ENCODE results near the gene RAB3IL1.

Gene RAB3IL1

GRCh38 chr11:61899146-61899841 lies 18.1 kb downstream of the RAB3IL1 start:
- DNase-seq (ENCODE audit: extremely low read depth, low read depth) = peak; percentile 29
- no peak overlapping the region for H3K4me3 ChIP-seq (replicated peaks; ENCODE audit: low read depth, low read length)
- TF ChIP-seq, protein P1, sequence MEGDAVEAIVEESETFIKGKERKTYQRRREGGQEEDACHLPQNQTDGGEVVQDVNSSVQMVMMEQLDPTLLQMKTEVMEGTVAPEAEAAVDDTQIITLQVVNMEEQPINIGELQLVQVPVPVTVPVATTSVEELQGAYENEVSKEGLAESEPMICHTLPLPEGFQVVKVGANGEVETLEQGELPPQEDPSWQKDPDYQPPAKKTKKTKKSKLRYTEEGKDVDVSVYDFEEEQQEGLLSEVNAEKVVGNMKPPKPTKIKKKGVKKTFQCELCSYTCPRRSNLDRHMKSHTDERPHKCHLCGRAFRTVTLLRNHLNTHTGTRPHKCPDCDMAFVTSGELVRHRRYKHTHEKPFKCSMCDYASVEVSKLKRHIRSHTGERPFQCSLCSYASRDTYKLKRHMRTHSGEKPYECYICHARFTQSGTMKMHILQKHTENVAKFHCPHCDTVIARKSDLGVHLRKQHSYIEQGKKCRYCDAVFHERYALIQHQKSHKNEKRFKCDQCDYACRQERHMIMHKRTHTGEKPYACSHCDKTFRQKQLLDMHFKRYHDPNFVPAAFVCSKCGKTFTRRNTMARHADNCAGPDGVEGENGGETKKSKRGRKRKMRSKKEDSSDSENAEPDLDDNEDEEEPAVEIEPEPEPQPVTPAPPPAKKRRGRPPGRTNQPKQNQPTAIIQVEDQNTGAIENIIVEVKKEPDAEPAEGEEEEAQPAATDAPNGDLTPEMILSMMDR (IDR thresholded peaks at IDR 0.05; ENCODE audit: low read depth, low read length, missing control alignments) = peak; percentile 99

DNA sequence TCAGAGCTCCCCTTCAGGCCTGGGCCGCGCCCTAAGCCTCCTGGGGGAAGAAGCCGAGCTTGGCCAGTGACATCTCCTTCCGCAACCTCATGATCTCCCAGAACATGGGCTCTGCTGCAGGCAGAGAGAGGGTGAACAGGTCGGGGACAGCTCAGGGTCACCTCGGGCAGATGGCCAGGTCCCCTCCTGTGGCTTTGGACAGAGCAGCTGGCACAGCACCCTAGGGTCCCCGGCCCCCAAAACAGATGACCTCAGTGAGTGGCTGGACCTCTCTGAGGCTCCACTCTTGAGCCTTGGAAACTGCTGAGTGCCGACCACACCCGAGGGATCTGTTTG lies 19.2 kb downstream of the RAB3IL1 start:
- TF ChIP-seq, protein P1 (IDR thresholded peaks at IDR 0.05; ENCODE audit: low read depth, low read length, missing control alignments) = no peak
- no peak for DNase-seq (ENCODE audit: extremely low read depth, low read depth)
- H3K4me3 ChIP-seq (replicated peaks; ENCODE audit: low read depth, low read length) = no peak overlapping the region

- no peak for DNase-seq (ENCODE audit: extremely low read depth, low read depth)
- H3K4me3 ChIP-seq (replicated peaks; ENCODE audit: low read depth, low read length) = no peak overlapping the region
- TF ChIP-seq, protein P1 (IDR thresholded peaks at IDR 0.05; ENCODE audit: low read depth, low read length, missing control alignments) = peak; percentile 84
Observed at GRCh38 chr11:61897387-61898246, 19.7 kb downstream of the RAB3IL1 start.

DNA sequence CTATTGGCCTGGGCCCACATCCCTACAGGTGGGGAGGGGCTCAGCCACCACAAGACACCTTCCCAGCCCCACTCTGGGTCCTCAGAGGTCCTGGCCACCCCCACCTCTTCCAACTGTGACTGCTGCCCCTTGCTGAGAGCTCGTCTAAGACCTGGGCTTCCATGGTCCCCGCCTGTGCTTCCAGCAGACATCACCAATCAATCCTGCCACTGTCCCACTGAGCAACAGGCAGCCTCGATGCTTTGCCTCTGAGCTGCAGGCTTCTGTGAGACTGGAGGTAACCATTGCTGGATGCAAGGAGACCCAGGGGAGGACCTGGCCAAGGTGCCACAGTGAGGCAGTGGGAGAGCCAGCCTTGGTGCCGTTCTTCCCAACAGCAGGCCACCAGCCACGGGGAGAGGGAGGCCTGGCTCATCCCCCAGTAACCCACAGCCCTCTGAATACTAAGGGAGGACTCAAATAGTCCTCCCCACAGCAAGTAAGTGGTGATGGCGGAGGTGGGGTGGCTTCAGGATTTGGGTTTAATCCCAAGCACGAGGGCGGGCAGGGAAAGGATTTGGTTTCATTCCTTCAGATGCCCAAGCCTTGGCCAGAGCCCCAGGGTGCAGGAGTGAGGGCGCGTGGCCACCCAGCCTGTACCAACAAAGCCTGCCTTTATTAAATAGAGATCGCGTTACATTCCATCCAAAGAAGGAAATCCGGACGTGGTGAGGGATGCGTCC lies 20.5 kb downstream of the RAB3IL1 start:
- DNase-seq (ENCODE audit: extremely low read depth, low read depth) = no peak
- H3K4me3 ChIP-seq (replicated peaks; ENCODE audit: low read depth, low read length) = no peak overlapping the region
- TF ChIP-seq, protein P1 (IDR thresholded peaks at IDR 0.05; ENCODE audit: low read depth, low read length, missing control alignments) = no peak

DNA sequence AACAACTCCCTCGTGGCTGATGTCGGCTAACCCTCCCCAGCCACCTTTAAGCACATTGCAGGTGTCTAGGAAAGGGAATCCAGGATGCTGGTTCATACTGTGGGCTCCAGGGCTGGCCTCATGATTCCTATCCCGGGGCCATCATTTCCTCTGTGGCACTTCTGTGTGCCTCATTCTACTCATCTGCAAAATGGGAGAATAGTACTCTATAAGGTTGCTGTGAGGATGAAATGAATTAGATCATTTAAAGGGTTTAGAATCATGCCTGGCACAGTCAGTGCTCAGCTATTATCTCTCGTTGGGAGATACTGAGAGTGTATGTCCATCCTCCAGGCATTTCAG lies 21.7 kb downstream of the RAB3IL1 start:
- DNase-seq (ENCODE audit: extremely low read depth, low read depth) = no peak
- no peak overlapping the region for H3K4me3 ChIP-seq (replicated peaks; ENCODE audit: low read depth, low read length)
- TF ChIP-seq, protein P1 (IDR thresholded peaks at IDR 0.05; ENCODE audit: low read depth, low read length, missing control alignments) = no peak

- no peak for DNase-seq (ENCODE audit: extremely low read depth, low read depth)
- H3K4me3 ChIP-seq (replicated peaks; ENCODE audit: low read depth, low read length) = no peak overlapping the region
- TF ChIP-seq, protein P1 (IDR thresholded peaks at IDR 0.05; ENCODE audit: low read depth, low read length, missing control alignments) = no peak
Observed at GRCh38 chr11:61895046-61895717, 22.2 kb downstream of the RAB3IL1 start.
